Uterus (tissue), 2 donors: ENCODE data around the gene CCT6B.

Experiments used
- CTCF ChIP-seq, 4 experiments: fragments of 200-600 bp in 2 of 4; fragments of 450-650 bp in 2 of 4; sonication (generic) in 2 of 4; IDR thresholded peaks; one replicate each; pipeline ENCODE4 v1.5.1; 2016 to 2019; ENCODE audit warnings: antibody characterized with exemption in 4 of 4, mild to moderate bottlenecking in 2 of 4, moderate library complexity in 1 of 4
- POLR2A ChIP-seq, 2 donors: fragments of 450-650 bp; IDR thresholded peaks; one replicate each; pipeline ENCODE4 v1.6.1; 2016; ENCODE audit warnings: antibody characterized with exemption in 2 of 2, mild to moderate bottlenecking in 1 of 2, moderate library complexity in 1 of 2

GRCh38 chr17:34991606-34992005 lies 30.3 kb upstream of the CCT6B start:
- TF ChIP-seq CTCF (IDR thresholded peaks at IDR 0.05) (no peak), POLR2A (IDR thresholded peaks at IDR 0.05) (no peak)
